HG03442 (cell line): ENCODE data around the gene RIPK4.

ENCODE experiments used
- ATAC-seq: cut with Tn5 transposase; IDR thresholded peaks from one replicate; pipeline ENCODE4 v1.9.1; 2021; ENCODE audit warnings: mild to moderate bottlenecking, moderate library complexity; ENCODE audit not compliant: unreplicated experiment

Gene RIPK4

GRCh38 chr21:41755258-41755933 is 11.5 kb downstream of the RIPK4 start:
- ATAC-seq: no peak

GRCh38 chr21:41754479-41754891 is 12.4 kb downstream of the RIPK4 start:
- no peak for ATAC-seq

GRCh38 chr21:41753006-41753898 is 13.6 kb downstream of the RIPK4 start:
- no peak for ATAC-seq

GRCh38 chr21:41752231-41752681 is 14.6 kb downstream of the RIPK4 start:
- ATAC-seq: no peak

- no peak for ATAC-seq
Observed at GRCh38 chr21:41751611-41752011, 15.2 kb downstream of the RIPK4 start.

- ATAC-seq: no peak
Observed at GRCh38 chr21:41750532-41751151, 16.2 kb downstream of the RIPK4 start.

- no peak for ATAC-seq
Observed at GRCh38 chr21:41750051-41750450, 16.8 kb downstream of the RIPK4 start.

DNA sequence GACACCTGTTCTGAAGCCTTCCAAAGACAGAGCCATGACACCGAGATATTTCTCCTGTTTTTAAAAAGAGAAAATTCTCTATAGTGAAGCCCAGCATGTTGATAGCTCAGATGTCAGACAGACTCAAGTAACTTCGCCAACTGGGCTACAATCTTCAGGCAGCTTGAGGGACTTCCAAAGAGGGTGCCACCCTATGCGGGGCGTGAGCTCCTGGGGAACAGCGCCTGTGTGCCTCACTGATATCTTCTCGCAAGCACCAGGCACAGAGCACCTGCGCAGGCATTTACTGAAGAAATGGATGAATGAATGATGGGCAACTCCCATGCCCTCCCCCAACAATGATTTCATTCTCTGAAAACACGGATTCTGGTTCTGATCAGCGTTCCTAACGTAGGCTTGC is 17.6 kb downstream of the RIPK4 start:
- no peak for ATAC-seq

DNA sequence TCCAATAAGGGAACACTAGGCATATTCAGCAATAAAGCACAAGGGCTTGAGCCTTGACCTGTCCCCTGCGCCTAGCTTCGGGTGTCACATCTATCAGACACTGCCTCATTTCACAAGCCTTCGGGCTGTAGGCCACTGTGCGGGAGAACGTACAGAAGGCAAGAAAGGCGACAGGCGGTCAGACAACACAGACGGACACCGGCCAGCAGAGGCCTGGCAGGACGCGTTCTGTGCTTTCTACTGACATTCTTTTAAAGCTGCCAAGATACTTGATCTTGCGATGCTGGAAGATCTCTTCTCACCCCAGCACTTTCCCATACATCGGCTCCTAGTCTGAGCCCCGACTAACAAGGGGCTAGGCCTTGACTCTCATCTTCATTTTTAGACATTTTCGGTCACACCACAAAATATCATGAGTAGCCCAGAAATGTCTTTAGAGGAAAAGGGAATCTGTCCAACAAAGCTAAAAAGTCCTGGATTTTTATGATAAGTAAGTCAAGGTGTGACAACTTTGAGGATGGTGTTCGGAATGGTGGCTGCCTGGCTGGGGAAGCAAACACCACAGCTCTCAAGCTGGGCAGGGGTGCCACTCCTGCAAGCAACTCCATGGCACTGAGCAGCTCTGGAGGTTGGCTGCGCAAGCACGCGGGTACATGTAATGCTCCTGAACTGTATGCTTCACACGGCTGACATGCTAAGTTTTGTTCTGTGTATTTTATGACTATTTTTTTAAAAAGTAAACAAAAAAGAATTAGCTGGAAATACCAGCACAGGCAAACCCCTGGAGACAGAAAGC is 18.7 kb downstream of the RIPK4 start:
- ATAC-seq: no peak

DNA sequence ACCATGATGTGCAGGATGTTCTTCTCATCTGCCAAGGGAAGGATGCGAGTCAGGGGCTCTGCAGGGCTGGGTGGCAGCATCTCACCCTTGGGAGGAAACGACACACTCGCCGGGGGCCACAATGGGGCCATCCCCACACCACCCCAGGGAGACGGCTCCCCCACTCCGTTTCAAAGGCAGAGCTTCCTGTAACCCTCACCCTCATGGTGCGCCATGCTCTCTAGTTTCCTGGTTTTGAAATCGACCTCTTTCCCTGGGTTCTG is 20.2 kb downstream of the RIPK4 start:
- no peak for ATAC-seq

DNA sequence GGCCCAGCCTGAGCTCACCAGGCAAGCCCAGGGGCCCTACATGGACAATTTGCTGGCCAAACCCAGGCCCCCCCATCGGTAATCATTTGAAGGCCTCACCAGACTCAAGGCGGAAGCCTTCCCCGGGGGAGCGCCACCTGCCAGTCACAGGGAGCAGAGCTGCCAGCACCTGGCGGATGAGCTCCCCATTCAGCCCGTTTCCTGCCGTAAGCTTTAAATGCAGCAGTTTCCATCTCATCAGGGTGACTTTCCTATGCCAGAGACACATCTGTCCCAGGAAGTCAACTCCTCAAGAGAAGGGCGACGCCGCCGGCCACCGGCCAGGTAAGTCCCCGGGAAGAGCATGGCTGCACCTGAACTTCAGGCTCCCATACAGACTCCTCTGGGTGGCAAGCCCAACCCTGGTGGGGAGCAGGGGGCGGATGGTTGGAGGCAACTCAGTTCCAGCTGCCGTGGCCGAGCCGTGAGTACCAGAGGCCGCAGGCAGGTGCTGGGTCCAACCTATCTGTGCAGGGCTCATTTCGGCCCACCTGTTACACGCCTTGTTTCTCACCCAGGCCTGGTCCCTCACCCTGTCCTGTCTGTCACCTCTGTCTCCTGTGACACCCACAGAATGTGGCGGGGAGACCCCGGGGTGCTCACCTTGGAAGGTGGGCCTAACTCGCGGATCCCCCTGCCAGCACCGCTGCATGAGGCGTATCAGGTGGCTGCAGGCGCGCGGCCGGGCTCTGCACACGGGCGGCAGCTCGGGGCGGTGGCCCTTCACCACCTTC is 20.7 kb downstream of the RIPK4 start:
- ATAC-seq: no peak

GRCh38 chr21:41745026-41745820 is 21.6 kb downstream of the RIPK4 start:
- ATAC-seq: no peak

GRCh38 chr21:41744028-41744930 is 22.6 kb downstream of the RIPK4 start:
- ATAC-seq: no peak

DNA sequence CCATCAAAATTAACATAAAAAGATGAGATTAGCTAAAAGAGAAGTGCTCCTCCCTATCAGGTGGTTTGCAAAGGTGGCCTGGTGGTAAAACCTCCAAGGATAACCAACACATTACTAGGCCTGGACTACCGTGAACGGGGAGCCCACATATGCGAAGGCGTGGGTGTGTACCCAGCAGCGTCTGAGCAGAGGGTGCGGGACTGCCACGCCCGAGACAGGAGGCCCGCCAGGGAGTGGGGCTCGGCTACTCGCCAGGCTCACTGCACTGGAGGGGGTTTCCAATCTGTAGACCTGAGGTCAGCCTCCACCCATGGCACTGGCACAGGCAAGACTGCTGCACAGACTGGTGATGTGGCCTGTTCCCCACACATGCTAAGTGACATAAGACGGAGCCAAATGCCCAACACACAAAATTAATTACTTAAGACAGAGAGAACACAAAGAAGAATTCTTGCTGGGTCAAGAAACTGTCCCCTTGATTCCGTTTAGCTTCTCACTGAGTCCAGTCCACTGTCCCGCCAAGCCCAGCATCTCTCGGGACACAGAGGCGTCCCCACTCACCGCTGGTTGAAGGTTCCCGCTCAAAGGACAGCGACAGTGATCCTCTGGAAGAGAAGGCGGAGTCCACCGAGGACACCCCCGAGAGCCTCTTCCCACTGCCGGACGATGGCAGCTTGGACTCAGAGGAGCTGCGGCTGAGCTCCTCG is 23.4 kb downstream of the RIPK4 start:
- no peak for ATAC-seq

GRCh38 chr21:41742073-41742875 is 24.6 kb downstream of the RIPK4 start:
- ATAC-seq: no peak

- no peak for ATAC-seq
Observed at GRCh38 chr21:41741253-41742072, 25.4 kb downstream of the RIPK4 start.
